ENCODE data around the gene SPG7.

DNA sequence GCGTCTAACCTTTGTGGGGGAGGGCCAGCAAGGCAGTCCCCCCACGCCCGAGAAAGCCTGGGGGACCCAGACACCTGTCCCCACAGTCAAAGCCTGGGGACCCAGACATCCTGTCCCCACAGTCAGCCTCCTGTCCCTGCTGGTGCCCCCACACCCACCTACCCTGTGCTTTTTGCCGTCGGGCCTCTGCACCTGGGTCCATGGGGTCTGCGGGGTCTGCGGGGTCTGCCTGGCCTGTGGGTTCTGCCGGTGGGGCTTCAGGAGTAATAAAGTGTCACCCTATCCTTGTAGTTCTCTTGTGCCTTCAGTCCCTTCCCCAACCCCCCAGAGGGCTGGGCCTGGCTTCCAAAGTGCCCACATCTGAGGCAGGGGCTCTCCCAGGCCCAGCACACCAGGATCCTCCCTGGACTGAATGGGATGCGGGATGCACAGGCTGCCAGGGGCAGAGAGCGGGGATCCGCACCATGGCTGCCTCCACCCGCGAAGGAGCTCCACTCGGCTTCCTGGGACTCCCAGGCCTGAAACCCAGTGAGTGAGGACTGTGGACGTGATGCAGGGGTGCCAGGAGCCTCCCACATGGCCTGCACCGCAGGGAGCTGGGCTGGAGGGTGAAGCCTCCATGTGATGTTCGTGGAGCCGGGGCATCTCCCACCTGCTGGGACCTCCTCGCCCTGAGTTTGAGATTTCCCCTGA is 88.9 kb downstream of the SPG7 start:
- TF ChIP-seq, protein P1, sequence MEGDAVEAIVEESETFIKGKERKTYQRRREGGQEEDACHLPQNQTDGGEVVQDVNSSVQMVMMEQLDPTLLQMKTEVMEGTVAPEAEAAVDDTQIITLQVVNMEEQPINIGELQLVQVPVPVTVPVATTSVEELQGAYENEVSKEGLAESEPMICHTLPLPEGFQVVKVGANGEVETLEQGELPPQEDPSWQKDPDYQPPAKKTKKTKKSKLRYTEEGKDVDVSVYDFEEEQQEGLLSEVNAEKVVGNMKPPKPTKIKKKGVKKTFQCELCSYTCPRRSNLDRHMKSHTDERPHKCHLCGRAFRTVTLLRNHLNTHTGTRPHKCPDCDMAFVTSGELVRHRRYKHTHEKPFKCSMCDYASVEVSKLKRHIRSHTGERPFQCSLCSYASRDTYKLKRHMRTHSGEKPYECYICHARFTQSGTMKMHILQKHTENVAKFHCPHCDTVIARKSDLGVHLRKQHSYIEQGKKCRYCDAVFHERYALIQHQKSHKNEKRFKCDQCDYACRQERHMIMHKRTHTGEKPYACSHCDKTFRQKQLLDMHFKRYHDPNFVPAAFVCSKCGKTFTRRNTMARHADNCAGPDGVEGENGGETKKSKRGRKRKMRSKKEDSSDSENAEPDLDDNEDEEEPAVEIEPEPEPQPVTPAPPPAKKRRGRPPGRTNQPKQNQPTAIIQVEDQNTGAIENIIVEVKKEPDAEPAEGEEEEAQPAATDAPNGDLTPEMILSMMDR (conservative IDR thresholded peaks at IDR 0.05; ENCODE audit: low read length), result no peak
- TF ChIP-seq EZH2phosphoT487 (IDR thresholded peaks at IDR 0.05; ENCODE audit: borderline replicate concordance), result no peak
